Panc1 (cell line): Measurements from ENCODE around the gene AHRR. TPM values are rescaled to one million over a fixed set of nuclear protein-coding genes. Genes with fewer than 3 reads are reported as not detected.

Source experiments
- ATAC-seq: fragments of 200-7000 bp; cut with Tn5 transposase; 2 replicates; pipeline ENCODE4 v1.9.1; 2020; ENCODE audit warnings: mild to moderate bottlenecking, moderate library complexity
- BruUV-seq: library from RNA; stranded (reverse); fragments of 400-500 nt; replicated peaks from 2 replicates; lab custom pipeline; 2021; lab: Mats Ljungman, UMichigan
- CTCF ChIA-PET: fragments of 300-600 bp; sonication (Branson Sonifier 250); formaldehyde crosslinking; loops from one replicate; lab custom pipeline; 2022; ENCODE audit warnings: antibody characterized with exemption; lab: Charles Lee
- POLR2A ChIA-PET: fragments of 300-600 bp; sonication (Branson Sonifier 250); formaldehyde crosslinking; loops from one replicate; lab custom pipeline; 2022; ENCODE audit warnings: antibody characterized with exemption; lab: Charles Lee
- DNase-seq: peaks from one replicate; pipeline ENCODE4 v3.0.0-alpha.2; 2010; ENCODE audit warnings: low read depth, low spot score
- H3K27ac ChIP-seq: 2 replicates; pipeline ENCODE4 v1.5.1; 2011; ENCODE audit warnings: mild to moderate bottlenecking, low read length, inconsistent platforms
- H3K27me3 ChIP-seq: fragments of 200-500 bp; sonication (Bioruptor generic); 2 replicates; pipeline ENCODE4 v1.6.0; 2014; ENCODE audit warnings: low read length, inconsistent platforms; ENCODE audit not compliant: control insufficient read depth, insufficient read depth
- H3K36me3 ChIP-seq: fragments of 200-500 bp; sonication (Bioruptor generic); 2 replicates; pipeline ENCODE4 v1.5.1; 2014; ENCODE audit warnings: inconsistent platforms, mild to moderate bottlenecking, low read length, moderate library complexity; ENCODE audit not compliant: control insufficient read depth, insufficient read depth
- H3K4me1 ChIP-seq: 2 replicates; pipeline ENCODE4 v1.5.1; 2011; ENCODE audit warnings: inconsistent platforms, mild to moderate bottlenecking, low read length, moderate library complexity; ENCODE audit not compliant: control insufficient read depth, insufficient read depth
- H3K4me3 ChIP-seq, 2 experiments: 2 replicates each; pipeline ENCODE4 v1.5.1; 2011 to 2012; ENCODE audit warnings: low read depth in 2 of 2, low read length in 2 of 2, mild to moderate bottlenecking in 2 of 2, inconsistent platforms in 1 of 2, moderate library complexity in 1 of 2
- H3K9me3 ChIP-seq: fragments of 200-500 bp; sonication (Bioruptor generic); 2 replicates; pipeline ENCODE4 v1.5.1; 2014; ENCODE audit warnings: low read depth, mild to moderate bottlenecking, inconsistent platforms, low read length, moderate library complexity; ENCODE audit not compliant: control insufficient read depth, insufficient read depth
- CTCF ChIP-seq: fragments of 450-650 bp; IDR thresholded peaks from 2 replicates; pipeline ENCODE4 v1.5.1; 2017; ENCODE audit warnings: mild to moderate bottlenecking
- POLR2AphosphoS5 ChIP-seq: IDR thresholded peaks from 2 replicates; pipeline ENCODE4 v1.6.1; 2012; ENCODE audit warnings: mild to moderate bottlenecking, low read depth, low read length, moderate library complexity
- REST ChIP-seq, 2 experiments: IDR thresholded peaks; 2 replicates each; pipeline ENCODE4 v1.6.1; 2011 to 2012; ENCODE audit warnings: low read depth in 2 of 2, control low read depth in 1 of 2, low read length in 1 of 2, mild to moderate bottlenecking in 1 of 2, moderate library complexity in 1 of 2; ENCODE audit not compliant: insufficient read depth in 1 of 2
- SIN3A ChIP-seq: IDR thresholded peaks from 2 replicates; pipeline ENCODE4 v1.6.1; 2012; ENCODE audit warnings: low read depth, mild to moderate bottlenecking, low read length, moderate library complexity, borderline replicate concordance; ENCODE audit not compliant: insufficient read depth
- TCF7L2 ChIP-seq: IDR thresholded peaks from 2 replicates; pipeline ENCODE4 v1.6.1; 2011; ENCODE audit warnings: mild to moderate bottlenecking, low read depth, low read length, inconsistent platforms
- in situ Hi-C: cut with HindIII; loops from 2 replicates; pipeline ENCODE4 v1.10.0; 2016; ENCODE audit warnings: low sequenced_read_pairs, low pct_unique_long_range_greater_than_20kb
- intact Hi-C: fragments of 100-400 bp; cut with micrococcal nuclease; formaldehyde crosslinking; loops from one replicate; pipeline ENCODE4 v1.10.0; 2022; ENCODE audit not compliant: unreplicated experiment
- total RNA-seq: library from RNA; stranded (reverse); gene quantifications from one replicate; pipeline ENCODE4 v1.2.1, GENCODE V29; 2021; ENCODE audit not compliant: unreplicated experiment

Gene AHRR
- total RNA-seq, 1 experiment from 2014 or later = 23.6 TPM

GRCh38 chr5:421901-422300 is 100.4 kb downstream of the AHRR start:
- Histone ChIP-seq H3K9me3 (no peaks in the 10 kb centered on the region), H3K4me1 (no peaks in the 10 kb centered on the region), H3K36me3 (no peaks in the 10 kb centered on the region), H3K4me3 (no peak overlapping the region), H3K27me3 (no peaks in the 10 kb centered on the region), H3K27ac (no peak overlapping the region)
- ATAC-seq (no peak), DNase-seq (no peak)
- in situ Hi-C loops (no loop called here), intact Hi-C loops (no loop called here)
- ChIA-PET CTCF (no interaction called here), POLR2A (no interaction called here)
- TF ChIP-seq REST (IDR thresholded peaks at IDR 0.05; ENCODE audit: insufficient read depth in 1 of 2, low read depth in 2 of 2, low read length in 1 of 2) (no peak), POLR2AphosphoS5 (no peak), CTCF (no peak)
- no TSS peak for BruUV-seq

GRCh38 chr5:422323-423232 is 101.1 kb downstream of the AHRR start:
- BruUV-seq = no TSS peak
- CTCF ChIA-PET = no interaction called here
- Histone ChIP-seq H3K27me3 (no peaks in the 10 kb centered on the region), H3K9me3 (no peaks in the 10 kb centered on the region), H3K36me3 (no peaks in the 10 kb centered on the region), H3K4me3 (no peak overlapping the region), H3K4me1 (no peaks in the 10 kb centered on the region), H3K27ac (no peak overlapping the region)
- POLR2A ChIA-PET = no interaction called here
- ATAC-seq = no peak
- in situ Hi-C loops = no loop called here
- no peak for DNase-seq
- intact Hi-C loops = no loop called here
- TF ChIP-seq CTCF (no peak), TCF7L2 (no peak), REST (IDR thresholded peaks at IDR 0.05; ENCODE audit: insufficient read depth in 1 of 2, low read depth in 2 of 2, low read length in 1 of 2) (no peak), POLR2AphosphoS5 (no peak), SIN3A (no peak)
